ENCODE data around the gene RNU6-1. TPM values are rescaled to one million over a fixed set of nuclear protein-coding genes. Genes with fewer than 3 reads are reported as not detected.

RNU6-1 gene
- total RNA-seq, 3 donors from 2014 or later, result not detected

DNA sequence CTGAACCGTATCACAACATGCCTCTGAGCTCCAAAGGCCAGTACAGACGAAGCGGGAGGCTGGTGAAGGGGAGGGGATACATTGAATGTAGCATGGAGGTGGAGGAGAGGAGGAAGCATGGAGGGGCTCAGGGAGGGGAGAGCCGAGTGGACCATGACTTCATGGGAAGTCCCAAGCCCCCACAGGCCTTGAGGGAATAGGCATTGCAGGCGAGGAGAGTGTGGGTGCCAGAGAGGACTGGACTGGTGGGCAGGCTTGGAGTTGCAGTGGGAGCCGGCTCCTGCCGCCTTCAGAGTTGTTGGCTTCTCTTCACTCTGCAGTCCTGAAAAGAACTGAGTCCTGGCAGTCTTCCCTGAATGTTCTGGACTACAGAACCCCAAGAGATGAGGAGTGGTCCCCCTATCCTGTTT lies 3.3 kb upstream of the RNU6-1 start:
- no peaks in the 10 kb centered on the region for H3K36me3 ChIP-seq
- TF ChIP-seq POLR2A (IDR thresholded peaks at IDR 0.05) (no peak), CTCF (IDR thresholded peaks at IDR 0.05) (no peak), POLR2AphosphoS5 (IDR thresholded peaks at IDR 0.05) (no peak)
- peak overlapping the region in 1 of 2 donors; percentile 73 for H3K27ac ChIP-seq
- H3K27me3 ChIP-seq, result no peaks in the 10 kb centered on the region
- no peaks in the 10 kb centered on the region for H3K9me3 ChIP-seq
- no peak overlapping the region for H3K4me3 ChIP-seq
- peaks cover 0 to 3% of the 10 kb centered on the region in 2 donors for H3K4me1 ChIP-seq
- intact Hi-C loops (cut with DNase I; ENCODE audit: low total_unique reads), result no loop called here
- no peak for DNase-seq (ENCODE audit: low spot score in 2 of 2)

- Histone ChIP-seq H3K36me3 (no peaks in the 10 kb centered on the region), H3K4me3 (peak overlapping the region; percentile 81 to 89 (median 86)), H3K27ac (peak overlapping the region; percentile 92 to 99), H3K4me1 (peaks cover 0 to 3% of the 10 kb centered on the region in 2 donors), H3K9me3 (no peaks in the 10 kb centered on the region), H3K27me3 (no peaks in the 10 kb centered on the region)
- intact Hi-C loops (cut with DNase I; ENCODE audit: low total_unique reads), result no loop called here
- DNase-seq (ENCODE audit: low spot score in 2 of 2), result no peak
- TF ChIP-seq POLR2AphosphoS5 (IDR thresholded peaks at IDR 0.05) (no peak), CTCF (IDR thresholded peaks at IDR 0.05) (no peak), POLR2A (IDR thresholded peaks at IDR 0.05) (no peak)
These were observed 1.6 kb upstream of the RNU6-1 start for GRCh38 chr15:67841513-67841762.

- Histone ChIP-seq H3K36me3 (no peaks in the 10 kb centered on the region), H3K4me3 (peak overlapping the region; percentile 81 to 89 (median 86)), H3K9me3 (no peaks in the 10 kb centered on the region), H3K27ac (peak overlapping the region; percentile 92 to 99), H3K27me3 (peaks cover 0 to 3% of the 10 kb centered on the region in 2 donors), H3K4me1 (peaks cover 0 to 3% of the 10 kb centered on the region in 2 donors)
- no peak for DNase-seq (ENCODE audit: low spot score in 2 of 2)
- intact Hi-C loops (cut with DNase I; ENCODE audit: low total_unique reads), result no loop called here
- TF ChIP-seq CTCF (IDR thresholded peaks at IDR 0.05), result no peak
- TF ChIP-seq POLR2AphosphoS5 (IDR thresholded peaks at IDR 0.05), result no peak
- TF ChIP-seq POLR2A (IDR thresholded peaks at IDR 0.05), result no peak
These were observed 1.1 kb upstream of the RNU6-1 start for GRCh38 chr15:67840749-67841512.

DNA sequence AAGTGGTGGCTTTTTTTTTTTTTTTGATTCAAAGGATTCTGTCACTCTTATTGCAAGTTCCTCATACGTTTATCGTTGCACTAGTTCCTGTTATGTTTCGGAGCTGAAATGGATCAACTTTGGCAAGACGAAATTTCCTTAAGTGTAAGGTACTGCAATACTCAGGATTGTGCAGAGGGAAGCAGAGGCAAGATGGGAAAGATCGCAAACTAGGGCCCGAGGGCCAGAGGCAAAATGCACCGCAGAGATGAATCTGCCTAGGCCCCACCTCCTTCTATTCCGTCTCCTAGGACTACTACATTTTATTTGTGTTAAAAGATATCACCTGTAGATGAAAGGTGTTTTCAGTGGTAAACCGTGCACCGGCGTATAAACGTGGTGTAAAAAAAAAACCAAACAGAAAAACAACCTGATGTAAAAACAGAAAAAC lies 331 bp downstream of the RNU6-1 start:
- no peak for DNase-seq (ENCODE audit: low spot score in 2 of 2)
- H3K4me3 ChIP-seq, result peak overlapping the region; percentile 81 to 89 (median 86)
- TF ChIP-seq POLR2AphosphoS5 (IDR thresholded peaks at IDR 0.05) (no peak), POLR2A (IDR thresholded peaks at IDR 0.05) (no peak), CTCF (IDR thresholded peaks at IDR 0.05) (no peak)
- H3K27ac ChIP-seq, result peak overlapping the region; percentile 92 to 99
- intact Hi-C loops (cut with DNase I; ENCODE audit: low total_unique reads), result loop anchor here (10.0 kb wide), 2 partner anchors 315 to 715 kb away; partner anchors contain the start of gene C15orf61
- peaks cover 2 to 17% of the 10 kb centered on the region in 2 donors for H3K27me3 ChIP-seq
- peaks cover 4 to 10% of the 10 kb centered on the region in 2 donors for H3K4me1 ChIP-seq
- H3K9me3 ChIP-seq, result no peaks in the 10 kb centered on the region
- no peaks in the 10 kb centered on the region for H3K36me3 ChIP-seq

GRCh38 chr15:67838789-67839332 lies 984 bp downstream of the RNU6-1 start:
- Histone ChIP-seq H3K36me3 (no peaks in the 10 kb centered on the region), H3K4me3 (peak overlapping the region; percentile 81 to 89 (median 86)), H3K4me1 (peaks cover 9% of the 10 kb centered on the region in 2 donors), H3K27me3 (peaks cover 3 to 23% of the 10 kb centered on the region in 2 donors), H3K27ac (peak overlapping the region; percentile 82 to 92), H3K9me3 (no peaks in the 10 kb centered on the region)
- TF ChIP-seq CTCF (IDR thresholded peaks at IDR 0.05) (peak in 1 of 3 donors; percentile 22), POLR2A (IDR thresholded peaks at IDR 0.05) (no peak), POLR2AphosphoS5 (IDR thresholded peaks at IDR 0.05) (peak in 1 of 3 donors; percentile 49)
- intact Hi-C loops (cut with DNase I; ENCODE audit: low total_unique reads), result loop anchor here (10.0 kb wide), 2 partner anchors 314 to 716 kb away; partner anchors contain the start of gene C15orf61
- peak in 1 of 2 donors; percentile 58 for DNase-seq (ENCODE audit: low spot score in 2 of 2)

All from breast epithelium (tissue), 4 donors.